Kidney (tissue), 14 donors: ENCODE measurements around the gene PIBF1. TPM values are rescaled to one million over a fixed set of nuclear protein-coding genes. Genes with fewer than 3 reads are reported as not detected.

Experiments used
- DNase-seq, 5 donors: peaks; one replicate each; pipeline ENCODE4 v3.0.0-alpha.2; 2013 to 2020
- FAIRE-seq: peaks from 2 replicates; lab custom pipeline; 2012; peaks lifted over from hg19 to GRCh38; lab: Jason Lieb, UNC
- H3K27ac ChIP-seq, 2 donors: one replicate each; pipeline ENCODE4 v1.7.0; 2013; ENCODE audit warnings: low read depth in 2 of 2, low read length in 2 of 2, inconsistent platforms in 1 of 2
- H3K27me3 ChIP-seq: one replicate; pipeline ENCODE4 v1.7.1; 2013; ENCODE audit warnings: low read length, inconsistent platforms; ENCODE audit not compliant: control insufficient read depth, insufficient read depth
- H3K36me3 ChIP-seq, 3 donors: one replicate each; pipeline versions ENCODE4 v1.7.0 to v1.7.1; 2013; ENCODE audit warnings: low read length in 3 of 3, control low read depth in 1 of 3, inconsistent platforms in 1 of 3; ENCODE audit not compliant: insufficient read depth in 3 of 3, control insufficient read depth in 2 of 3
- H3K4me1 ChIP-seq, 3 donors: one replicate each; pipeline versions ENCODE4 v1.7.0 to v1.7.1; 2013; ENCODE audit warnings: low read length in 3 of 3, inconsistent platforms in 1 of 3, low read depth in 1 of 3; ENCODE audit not compliant: control insufficient read depth in 2 of 3, insufficient read depth in 2 of 3
- H3K4me3 ChIP-seq, 3 donors: one replicate each; pipeline versions ENCODE4 v1.7.0 to v1.8.1; 2013; ENCODE audit warnings: low read length in 3 of 3, control low read depth in 1 of 3, inconsistent platforms in 1 of 3
- H3K9ac ChIP-seq, 3 donors: one replicate each; pipeline versions ENCODE4 v1.7.0 to v1.7.1; 2013; ENCODE audit warnings: low read length in 3 of 3, control low read depth in 1 of 3, inconsistent platforms in 1 of 3
- H3K9me3 ChIP-seq, 3 donors: one replicate each; pipeline versions ENCODE4 v1.7.0 to v1.7.1; 2013; ENCODE audit warnings: low read length in 3 of 3, control low read depth in 1 of 3, inconsistent platforms in 1 of 3; ENCODE audit not compliant: control insufficient read depth in 2 of 3, insufficient read depth in 1 of 3
- intact Hi-C: fragments of 100-400 bp; cut with DNase I; formaldehyde crosslinking; loops from one replicate; pipeline ENCODE4 v1.11.1; 2022
- polyA plus RNA-seq: library from polyadenylated mRNA; stranded (reverse); fragments of 350-450 nt; fragmentation: Illumina TruSeq; extraction: RNeasy Lipid Tissue Mini Kit (QIAGEN cat#74804); gene quantifications from one replicate; pipeline ENCODE4 v1.2.3, GENCODE V29; 2014; ENCODE audit warnings: low read depth, low replicate concordance; ENCODE audit not compliant: insufficient read depth
- total RNA-seq: library from RNA; stranded (reverse); fragmentation: NEBNext Ultra II Directional; extraction: Animal tissue kit (Norgen Biotek cat#: 25700); gene quantifications from one replicate; pipeline ENCODE4 v1.2.1, GENCODE V29; 2021
- TF ChIP-seq, protein P1 (sequence below): IDR thresholded peaks from 3 replicates; pipeline ENCODE4 v1.5.1; 2012; ENCODE audit warnings: mild to moderate bottlenecking, moderate library complexity, borderline replicate concordance; ENCODE audit not compliant: insufficient read depth; ENCODE audit errors: extremely low read depth
- donor health status: control.
- donor health status: control.
- donor health status: control.
- donor health status: control.
- donor health status: control.
- donor health status: DM: yes; HTN: yes; CAD: no.
- donor health status: Normal renal cell carcinoma (clear cell type).

PIBF1 gene
- total and polyA plus RNA-seq, 2 donors from 2014 or later: 17.6 to 30.5 TPM

DNA sequence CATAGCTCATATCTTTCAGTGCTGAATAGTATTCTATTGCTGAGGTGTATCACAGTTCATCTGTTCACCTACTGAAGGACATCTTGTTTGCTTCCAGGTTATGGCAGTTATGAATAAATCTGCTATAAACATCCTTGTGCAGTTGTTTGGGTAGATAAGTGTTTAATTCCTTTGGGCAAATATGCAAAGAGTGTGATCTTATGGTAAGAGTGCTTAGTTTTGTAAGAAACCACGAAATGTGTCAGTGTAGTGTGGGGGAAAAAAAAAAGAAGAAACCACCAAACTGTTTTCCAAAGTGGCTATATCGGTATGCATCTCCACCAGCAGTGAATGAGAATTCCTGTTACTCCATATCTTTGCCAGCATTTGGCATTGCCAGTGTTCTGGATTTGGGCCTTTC, 93.3 kb downstream of the PIBF1 start:
- TF ChIP-seq, protein P1, sequence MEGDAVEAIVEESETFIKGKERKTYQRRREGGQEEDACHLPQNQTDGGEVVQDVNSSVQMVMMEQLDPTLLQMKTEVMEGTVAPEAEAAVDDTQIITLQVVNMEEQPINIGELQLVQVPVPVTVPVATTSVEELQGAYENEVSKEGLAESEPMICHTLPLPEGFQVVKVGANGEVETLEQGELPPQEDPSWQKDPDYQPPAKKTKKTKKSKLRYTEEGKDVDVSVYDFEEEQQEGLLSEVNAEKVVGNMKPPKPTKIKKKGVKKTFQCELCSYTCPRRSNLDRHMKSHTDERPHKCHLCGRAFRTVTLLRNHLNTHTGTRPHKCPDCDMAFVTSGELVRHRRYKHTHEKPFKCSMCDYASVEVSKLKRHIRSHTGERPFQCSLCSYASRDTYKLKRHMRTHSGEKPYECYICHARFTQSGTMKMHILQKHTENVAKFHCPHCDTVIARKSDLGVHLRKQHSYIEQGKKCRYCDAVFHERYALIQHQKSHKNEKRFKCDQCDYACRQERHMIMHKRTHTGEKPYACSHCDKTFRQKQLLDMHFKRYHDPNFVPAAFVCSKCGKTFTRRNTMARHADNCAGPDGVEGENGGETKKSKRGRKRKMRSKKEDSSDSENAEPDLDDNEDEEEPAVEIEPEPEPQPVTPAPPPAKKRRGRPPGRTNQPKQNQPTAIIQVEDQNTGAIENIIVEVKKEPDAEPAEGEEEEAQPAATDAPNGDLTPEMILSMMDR: no peak
- intact Hi-C loops: no loop called here
- Histone ChIP-seq H3K27me3 (no peaks in the 10 kb centered on the region), H3K27ac (no peak overlapping the region), H3K9me3 (peaks cover 0 to 8% (median 0%) of the 10 kb centered on the region in 3 donors), H3K4me1 (no peaks in the 10 kb centered on the region), H3K9ac (no peak overlapping the region), H3K4me3 (no peak overlapping the region), H3K36me3 (peaks cover 0 to 2% (median 0%) of the 10 kb centered on the region in 3 donors)
- DNase-seq (no peak), FAIRE-seq (no peak)

DNA sequence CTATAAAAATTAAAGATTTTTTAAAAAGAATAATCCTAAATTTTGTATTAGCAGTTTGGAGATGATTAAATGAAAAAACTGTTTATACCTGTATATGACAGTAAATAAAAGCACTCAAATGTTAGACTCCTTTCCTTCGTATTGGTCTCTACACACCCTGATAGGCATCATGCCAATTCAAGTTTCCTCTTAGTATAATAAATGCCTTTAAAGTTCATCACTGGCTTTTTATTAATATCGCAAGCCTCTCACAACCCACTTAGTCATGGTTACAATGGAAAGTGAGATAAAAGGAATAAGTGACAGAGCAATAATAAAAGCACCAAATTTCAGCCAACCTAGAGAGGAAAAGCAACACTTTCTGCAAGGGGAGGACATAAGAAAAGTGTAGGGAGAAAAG, 102.2 kb downstream of the PIBF1 start:
- DNase-seq: no peak
- H3K9me3 ChIP-seq: no peaks in the 10 kb centered on the region
- H3K4me1 ChIP-seq: no peaks in the 10 kb centered on the region
- TF ChIP-seq, protein P1: no peak
- no peak for FAIRE-seq
- intact Hi-C loops: no loop called here
- H3K36me3 ChIP-seq: no peaks in the 10 kb centered on the region
- H3K4me3 ChIP-seq: no peak overlapping the region
- no peak overlapping the region for H3K27ac ChIP-seq
- no peak overlapping the region for H3K9ac ChIP-seq
- no peaks in the 10 kb centered on the region for H3K27me3 ChIP-seq

DNA sequence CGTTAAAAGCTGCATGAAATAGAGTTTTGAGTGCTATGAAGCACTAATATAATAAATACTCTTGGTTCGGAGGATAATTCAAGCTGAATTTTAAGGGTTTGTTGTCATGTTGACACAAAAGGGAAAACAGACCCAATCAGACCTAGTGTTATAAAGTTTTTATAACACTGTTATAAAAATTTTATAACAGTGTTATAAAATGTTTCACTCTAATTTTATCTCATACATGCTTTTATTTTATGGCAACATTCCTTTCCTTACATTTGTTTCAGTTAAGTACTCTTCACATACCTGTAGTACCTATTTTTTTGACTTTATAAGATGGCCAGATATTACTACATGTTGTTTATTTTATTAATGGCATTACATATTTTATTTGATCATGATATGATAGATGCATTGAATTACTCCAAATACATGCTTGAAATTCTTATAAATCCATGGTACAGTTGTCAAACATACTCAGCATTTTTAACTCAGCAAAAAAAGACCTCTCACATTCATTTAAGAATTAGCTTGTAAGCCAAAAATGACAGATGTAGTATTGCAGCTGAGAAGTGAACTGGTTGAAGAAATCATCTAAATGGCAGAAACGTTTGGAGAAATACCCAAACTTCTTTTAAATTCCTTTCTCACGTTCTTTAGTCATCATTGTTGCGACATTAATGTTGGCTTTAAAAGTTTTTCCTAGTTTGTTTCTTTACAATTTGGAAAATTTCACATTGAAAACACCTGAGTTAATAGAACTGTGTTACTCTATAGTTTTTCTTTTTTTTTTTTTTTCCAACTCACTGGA, 104.5 kb downstream of the PIBF1 start:
- H3K4me1 ChIP-seq: no peaks in the 10 kb centered on the region
- H3K27me3 ChIP-seq: no peaks in the 10 kb centered on the region
- H3K9ac ChIP-seq: no peak overlapping the region
- FAIRE-seq (no peak), DNase-seq (no peak)
- no peak overlapping the region for H3K27ac ChIP-seq
- H3K36me3 ChIP-seq: no peaks in the 10 kb centered on the region
- TF ChIP-seq, protein P1: no peak
- intact Hi-C loops: no loop called here
- H3K4me3 ChIP-seq: no peak overlapping the region
- no peaks in the 10 kb centered on the region for H3K9me3 ChIP-seq

DNA sequence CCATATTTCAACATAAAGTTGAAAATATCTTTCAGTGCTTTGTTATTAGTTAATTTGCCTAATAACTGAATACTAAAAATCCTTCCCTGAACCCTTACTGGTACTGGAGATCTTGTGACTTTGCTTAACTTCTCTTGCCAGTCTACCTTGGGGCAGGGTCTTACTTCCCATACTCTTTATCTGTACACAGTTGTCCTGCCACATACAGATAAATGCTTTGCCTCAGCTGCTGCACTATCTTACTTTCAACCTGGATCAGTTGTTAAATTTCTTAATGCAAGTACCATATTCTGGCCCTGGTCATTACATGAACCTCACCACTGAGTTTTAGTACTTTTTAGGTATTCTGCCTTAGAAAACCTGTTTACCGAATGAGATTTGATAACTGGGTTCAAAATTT, 107.6 kb downstream of the PIBF1 start:
- TF ChIP-seq, protein P1: no peak
- FAIRE-seq: no peak
- no peak for DNase-seq
- Histone ChIP-seq H3K27me3 (no peaks in the 10 kb centered on the region), H3K4me3 (no peak overlapping the region), H3K4me1 (no peaks in the 10 kb centered on the region), H3K9me3 (no peaks in the 10 kb centered on the region), H3K9ac (no peak overlapping the region), H3K27ac (no peak overlapping the region), H3K36me3 (no peaks in the 10 kb centered on the region)
- intact Hi-C loops: no loop called here
